ENCODE data around the gene DNMT1.

DNA sequence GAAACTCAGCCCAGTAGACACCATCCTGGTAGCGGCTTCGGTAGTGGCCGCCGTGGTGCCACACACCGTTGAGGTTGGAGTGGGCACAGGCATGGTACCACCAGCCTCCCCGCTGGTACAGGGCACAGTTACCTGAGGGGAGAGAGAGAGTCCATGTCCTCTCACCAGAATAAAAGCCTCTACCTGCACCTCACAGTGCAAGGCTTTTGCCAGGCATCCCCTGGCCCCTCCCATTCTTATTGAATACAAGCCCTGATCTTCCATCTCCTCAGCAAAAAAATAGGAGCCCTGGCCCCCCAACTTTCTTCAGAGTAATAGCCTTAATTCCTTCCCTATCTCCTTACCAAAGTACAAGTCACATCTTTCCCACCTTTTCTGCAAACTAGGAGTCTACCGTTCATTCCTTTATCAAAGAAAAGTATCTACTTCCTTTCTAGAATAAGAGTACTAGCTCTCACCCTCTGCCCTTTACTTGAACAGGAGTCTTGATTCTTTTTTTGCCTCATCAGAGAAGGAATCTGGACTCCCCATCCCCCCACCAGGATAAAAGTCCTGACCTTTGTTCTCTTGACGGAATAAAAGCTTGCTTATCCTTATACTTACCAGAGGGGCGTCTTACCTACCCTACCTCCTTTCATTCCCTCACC, 102.0 kb downstream of the DNMT1 start:
- TF ChIP-seq, protein P1, sequence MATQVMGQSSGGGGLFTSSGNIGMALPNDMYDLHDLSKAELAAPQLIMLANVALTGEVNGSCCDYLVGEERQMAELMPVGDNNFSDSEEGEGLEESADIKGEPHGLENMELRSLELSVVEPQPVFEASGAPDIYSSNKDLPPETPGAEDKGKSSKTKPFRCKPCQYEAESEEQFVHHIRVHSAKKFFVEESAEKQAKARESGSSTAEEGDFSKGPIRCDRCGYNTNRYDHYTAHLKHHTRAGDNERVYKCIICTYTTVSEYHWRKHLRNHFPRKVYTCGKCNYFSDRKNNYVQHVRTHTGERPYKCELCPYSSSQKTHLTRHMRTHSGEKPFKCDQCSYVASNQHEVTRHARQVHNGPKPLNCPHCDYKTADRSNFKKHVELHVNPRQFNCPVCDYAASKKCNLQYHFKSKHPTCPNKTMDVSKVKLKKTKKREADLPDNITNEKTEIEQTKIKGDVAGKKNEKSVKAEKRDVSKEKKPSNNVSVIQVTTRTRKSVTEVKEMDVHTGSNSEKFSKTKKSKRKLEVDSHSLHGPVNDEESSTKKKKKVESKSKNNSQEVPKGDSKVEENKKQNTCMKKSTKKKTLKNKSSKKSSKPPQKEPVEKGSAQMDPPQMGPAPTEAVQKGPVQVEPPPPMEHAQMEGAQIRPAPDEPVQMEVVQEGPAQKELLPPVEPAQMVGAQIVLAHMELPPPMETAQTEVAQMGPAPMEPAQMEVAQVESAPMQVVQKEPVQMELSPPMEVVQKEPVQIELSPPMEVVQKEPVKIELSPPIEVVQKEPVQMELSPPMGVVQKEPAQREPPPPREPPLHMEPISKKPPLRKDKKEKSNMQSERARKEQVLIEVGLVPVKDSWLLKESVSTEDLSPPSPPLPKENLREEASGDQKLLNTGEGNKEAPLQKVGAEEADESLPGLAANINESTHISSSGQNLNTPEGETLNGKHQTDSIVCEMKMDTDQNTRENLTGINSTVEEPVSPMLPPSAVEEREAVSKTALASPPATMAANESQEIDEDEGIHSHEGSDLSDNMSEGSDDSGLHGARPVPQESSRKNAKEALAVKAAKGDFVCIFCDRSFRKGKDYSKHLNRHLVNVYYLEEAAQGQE (IDR thresholded peaks at IDR 0.05; ENCODE audit: low read depth): no peak
- TF ChIP-seq CREB1 (IDR thresholded peaks at IDR 0.05; ENCODE audit: low read depth): no peak
- TF ChIP-seq TCF12 (IDR thresholded peaks at IDR 0.05; ENCODE audit: low read depth): no peak
- no peak for TF ChIP-seq TAF1 (IDR thresholded peaks at IDR 0.05; ENCODE audit: low read depth)
- no peak for TF ChIP-seq FOXM1 (IDR thresholded peaks at IDR 0.05; ENCODE audit: borderline replicate concordance, low read depth)
- no peak for TF ChIP-seq YY1 (IDR thresholded peaks at IDR 0.05; ENCODE audit: low read depth)
- no peak for TF ChIP-seq CEBPB (IDR thresholded peaks at IDR 0.05)
- no peak for TF ChIP-seq RAD21 (IDR thresholded peaks at IDR 0.05; ENCODE audit: low read depth)
- TF ChIP-seq ZBTB7A (IDR thresholded peaks at IDR 0.05; ENCODE audit: low read depth): no peak
- TF ChIP-seq, protein P2, sequence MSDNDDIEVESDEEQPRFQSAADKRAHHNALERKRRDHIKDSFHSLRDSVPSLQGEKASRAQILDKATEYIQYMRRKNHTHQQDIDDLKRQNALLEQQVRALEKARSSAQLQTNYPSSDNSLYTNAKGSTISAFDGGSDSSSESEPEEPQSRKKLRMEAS (IDR thresholded peaks at IDR 0.05): no peak

All from Ishikawa (cell line).